Body of pancreas (tissue), 4 donors: Measurements from ENCODE around the gene TNPO1. TPM values are rescaled to one million over a fixed set of nuclear protein-coding genes. Genes with fewer than 3 reads are reported as not detected.
A peak's percentile ranks its signal among the peaks of the same experiment; 100 is the strongest.

Experiments
- ATAC-seq: fragments of 150-250 bp; one replicate; pipeline ENCODE4 v1.9.1; 2016
- DNase-seq, 4 donors: peaks; one replicate each; pipeline ENCODE4 v3.0.0-alpha.2; 2019
- H3K27ac ChIP-seq, 4 donors: fragments of 200-600 bp; sonication (generic); 1 replicate in 3 of 4; 2 replicates in 1 of 4; pipeline versions ENCODE4 v1.5.1 to v1.6.1; 2016 to 2019; ENCODE audit warnings: mild to moderate bottlenecking in 1 of 4, mixed read lengths in 1 of 4, moderate library complexity in 1 of 4
- H3K27me3 ChIP-seq, 2 donors: fragments of 200-600 bp; sonication (generic); one replicate each; pipeline ENCODE4 v1.6.0; 2016; ENCODE audit warnings: mild to moderate bottlenecking in 1 of 2
- H3K36me3 ChIP-seq, 2 donors: fragments of 200-600 bp; sonication (generic); replicated peaks in 1 of 2; 2 replicates each; pipeline ENCODE4 v1.5.1; 2016; ENCODE audit warnings: low read depth in 2 of 2; ENCODE audit not compliant: insufficient read depth in 1 of 2
- H3K4me1 ChIP-seq: fragments of 200-600 bp; sonication (generic); one replicate; pipeline ENCODE4 v1.6.0; 2016
- H3K4me3 ChIP-seq, 2 donors: fragments of 200-600 bp; sonication (generic); 1 replicate in 1 of 2; 2 replicates in 1 of 2; pipeline ENCODE4 v1.5.1; 2016 to 2019
- H3K9me3 ChIP-seq, 3 donors: fragments of 200-600 bp; sonication (generic); 1 replicate in 2 of 3; 2 replicates in 1 of 3; pipeline ENCODE4 v1.5.1; 2016
- CTCF ChIP-seq, 7 experiments: fragments of 450-650 bp in 4 of 7; fragments of 200-600 bp in 3 of 7; sonication (generic) in 3 of 7; IDR thresholded peaks; one replicate each; pipeline ENCODE4 v1.5.1; 2016 to 2019; ENCODE audit warnings: antibody characterized with exemption in 7 of 7
- POLR2A ChIP-seq, 3 donors: fragments of 450-650 bp; IDR thresholded peaks; one replicate each; pipeline ENCODE4 v1.6.1; 2016; ENCODE audit warnings: antibody characterized with exemption in 3 of 3, mild to moderate bottlenecking in 2 of 3
- WGBS, 2 donors: methylation state at CpG; one replicate each; pipeline ENCODE4 v1.1.5; 2017; 5-methylcytosine and 5-hydroxymethylcytosine counted together
- intact Hi-C: fragments of 100-400 bp; cut with DNase I; formaldehyde crosslinking; loops from one replicate; pipeline ENCODE4 v1.15.1; 2023
- total RNA-seq, 2 donors: library from RNA; depleted of rRNA; stranded (reverse); fragments of >200 nt; gene quantifications; one replicate each; pipeline ENCODE4 v1.1.0, GENCODE V29; 2016

TNPO1 gene
- total RNA-seq, 2 donors from 2014 or later = 41.2 to 71.9 TPM

- TF ChIP-seq CTCF (IDR thresholded peaks at IDR 0.05) (peak in 2 of 7 experiments; percentile 11), POLR2A (IDR thresholded peaks at IDR 0.05) (no peak)
- no peaks in the 10 kb centered on the region for H3K36me3 ChIP-seq
- no peaks in the 10 kb centered on the region for H3K9me3 ChIP-seq
- H3K4me1 ChIP-seq = peaks cover 62% of the 10 kb centered on the region
- peak overlapping the region; percentile 79 to 93 for H3K4me3 ChIP-seq
- DNase-seq (peak; percentile 42 to 67 (median 53)), ATAC-seq (peak; percentile 69)
- peak overlapping the region; percentile 81 to 99 (median 95) for H3K27ac ChIP-seq
- no peaks in the 10 kb centered on the region for H3K27me3 ChIP-seq
- WGBS, 2 donors = 0 to 1% methylated on average over 29 to 54 of the region's 81 CpGs
- intact Hi-C loops = no loop called here
These were observed 32.3 kb downstream of the TNPO1 start for GRCh38 chr5:72848474-72849428.

- 8 to 14% methylated on average over 4 of the region's 4 CpGs for WGBS, 2 donors
- peaks cover 67% of the 10 kb centered on the region for H3K4me1 ChIP-seq
- intact Hi-C loops = no loop called here
These were observed 33.1 kb downstream of the TNPO1 start for GRCh38 chr5:72849546-72849945.

GRCh38 chr5:72850113-72850512, 33.7 kb downstream of the TNPO1 start:
- no peaks in the 10 kb centered on the region for H3K9me3 ChIP-seq
- DNase-seq = no peak
- no peaks in the 10 kb centered on the region for H3K27me3 ChIP-seq
- no peak for TF ChIP-seq POLR2A (IDR thresholded peaks at IDR 0.05)
- TF ChIP-seq CTCF (IDR thresholded peaks at IDR 0.05) = no peak
- ATAC-seq = no peak
- no peaks in the 10 kb centered on the region for H3K36me3 ChIP-seq
- intact Hi-C loops = no loop called here
- 40 to 43% methylated on average over 2 of the region's 2 CpGs for WGBS, 2 donors
- H3K4me1 ChIP-seq = peaks cover 67% of the 10 kb centered on the region
- H3K4me3 ChIP-seq = no peak overlapping the region
- H3K27ac ChIP-seq = peak overlapping the region in 1 of 4 donors; percentile 99

More at GRCh38 chr5:72849546-72849945, 33.1 kb downstream of the TNPO1 start:
- Histone ChIP-seq H3K4me3 (peak overlapping the region in 1 of 2 donors; percentile 63), H3K9me3 (no peaks in the 10 kb centered on the region), H3K27ac (peak overlapping the region in 2 of 4 donors; percentile 3 to 99), H3K36me3 (no peaks in the 10 kb centered on the region), H3K27me3 (no peaks in the 10 kb centered on the region)
- ATAC-seq (no peak), DNase-seq (no peak)
- TF ChIP-seq CTCF (IDR thresholded peaks at IDR 0.05) (no peak), POLR2A (IDR thresholded peaks at IDR 0.05) (no peak)

GRCh38 chr5:72852356-72852755, 35.9 kb downstream of the TNPO1 start:
- Histone ChIP-seq H3K4me1 (peaks cover 50% of the 10 kb centered on the region), H3K27ac (no peak overlapping the region), H3K9me3 (no peaks in the 10 kb centered on the region), H3K36me3 (peaks cover 0 to 7% of the 10 kb centered on the region in 2 donors), H3K27me3 (no peaks in the 10 kb centered on the region), H3K4me3 (no peak overlapping the region)
- TF ChIP-seq CTCF (IDR thresholded peaks at IDR 0.05) (no peak), POLR2A (IDR thresholded peaks at IDR 0.05) (no peak)
- intact Hi-C loops = no loop called here
- 81% methylated on average over 4 of the region's 4 CpGs for whole genome bisulfite sequencing, 2 donors
- ATAC-seq (no peak), DNase-seq (no peak)
